Neural cell (in vitro differentiated cells): ENCODE data around the gene MARCHF9. TPM values are rescaled to one million over a fixed set of nuclear protein-coding genes. Genes with fewer than 3 reads are reported as not detected.
A peak's percentile ranks its signal among the peaks of the same experiment; 100 is the strongest.

Experiments used
- H2AFZ ChIP-seq: fragments of 200-600, 300-800 bp; sonication (generic), shearing (Covaris generic); 2 replicates; pipeline ENCODE4 v1.6.0; 2014; ENCODE audit warnings: low read depth, mild to moderate bottlenecking, antibody characterized with exemption, low read length, moderate library complexity
- H3F3A ChIP-seq: fragments of 200-600 bp; shearing (Covaris generic); 2 replicates; pipeline ENCODE4 v1.6.1; 2016; ENCODE audit warnings: mild to moderate bottlenecking, moderate library complexity, mixed read lengths, antibody characterized with exemption, low read length; ENCODE audit not compliant: insufficient read depth, poor library complexity, severe bottlenecking
- H3K27ac ChIP-seq: fragments of 200-600, 300-800 bp; sonication (generic), shearing (Covaris generic); 2 replicates; pipeline ENCODE4 v1.5.1; 2014; ENCODE audit warnings: mild to moderate bottlenecking, low read length, moderate library complexity
- H3K27me3 ChIP-seq: fragments of 300-800, 200-600 bp; sonication (generic), shearing (Covaris generic); 2 replicates; pipeline ENCODE4 v1.6.0; 2014; ENCODE audit warnings: mild to moderate bottlenecking, low read depth, low read length, moderate library complexity; ENCODE audit not compliant: insufficient read depth
- H3K36me3 ChIP-seq: fragments of 300-800, 200-600 bp; sonication (generic), shearing (Covaris generic); 2 replicates; pipeline ENCODE4 v1.5.1; 2014; ENCODE audit warnings: mild to moderate bottlenecking, antibody characterized with exemption, low read length, moderate library complexity; ENCODE audit not compliant: insufficient read depth
- H3K4me2 ChIP-seq: fragments of 300-800, 200-600 bp; sonication (generic), shearing (Covaris generic); 2 replicates; pipeline ENCODE4 v1.6.0; 2014; ENCODE audit warnings: mild to moderate bottlenecking, low read length
- H3K4me3 ChIP-seq: fragments of 300-800, 200-600 bp; sonication (generic), shearing (Covaris generic); 2 replicates; pipeline ENCODE4 v1.5.1; 2014; ENCODE audit warnings: mild to moderate bottlenecking, low read length, moderate library complexity
- H3K79me2 ChIP-seq: fragments of 200-600 bp; shearing (Covaris generic); replicated peaks from 2 replicates; pipeline ENCODE4 v1.6.0; 2014; ENCODE audit warnings: mild to moderate bottlenecking, low read length, moderate library complexity; ENCODE audit not compliant: insufficient read depth
- H3K9ac ChIP-seq: fragments of 300-800, 200-600 bp; sonication (generic), shearing (Covaris generic); 2 replicates; pipeline ENCODE4 v1.6.1; 2016; ENCODE audit warnings: mild to moderate bottlenecking, low read length, mixed read lengths
- H3K9me2 ChIP-seq: fragments of 200-600 bp; shearing (Covaris generic); 2 replicates; pipeline ENCODE4 v1.6.1; 2016; ENCODE audit warnings: mild to moderate bottlenecking, low read length, mixed read lengths; ENCODE audit not compliant: insufficient read depth
- H3K9me3 ChIP-seq: fragments of 200-600, 300-800 bp; sonication (generic), shearing (Covaris generic); 2 replicates; pipeline ENCODE4 v1.6.1; 2016; ENCODE audit warnings: mild to moderate bottlenecking, mixed run types, low read length, moderate library complexity, mixed read lengths
- H4K20me1 ChIP-seq: fragments of 200-600 bp; shearing (Covaris generic); 2 replicates; pipeline ENCODE4 v1.6.1; 2016; ENCODE audit warnings: mild to moderate bottlenecking, mixed run types; ENCODE audit not compliant: insufficient read depth
- EP300 ChIP-seq: fragments of 450-650 bp; conservative IDR thresholded peaks from 2 replicates; pipeline ENCODE4 v1.6.1; 2014; ENCODE audit warnings: antibody characterized with exemption, mild to moderate bottlenecking, moderate library complexity; ENCODE audit not compliant: poor library complexity, severe bottlenecking
- EZH2 ChIP-seq: fragments of 200-600, 300-800 bp; shearing (Covaris generic), sonication (generic); IDR thresholded peaks from 2 replicates; pipeline ENCODE4 v1.6.1; 2014; ENCODE audit warnings: antibody characterized with exemption, low read length, borderline replicate concordance, mild to moderate bottlenecking; ENCODE audit not compliant: insufficient read depth, poor library complexity, severe bottlenecking
- polyA plus RNA-seq: library from polyadenylated mRNA; depleted of rRNA; stranded (reverse); fragments of >200 nt; gene quantifications from 2 replicates; pipeline ENCODE4 v1.2.3, GENCODE V29; 2014
- TF ChIP-seq, protein P1 (sequence below): fragments of 450-650 bp; IDR thresholded peaks from 2 replicates; pipeline ENCODE4 v1.5.1; 2014; ENCODE audit warnings: antibody characterized with exemption, mild to moderate bottlenecking, moderate library complexity; ENCODE audit not compliant: poor library complexity, severe bottlenecking
- TF ChIP-seq, protein P2 (sequence below): IDR thresholded peaks from 2 replicates; pipeline ENCODE4 v1.6.1; 2012; ENCODE audit warnings: borderline replicate concordance

The MARCHF9 gene
- polyA plus RNA-seq, 1 donor from 2014 or later, result 34.5 TPM

DNA sequence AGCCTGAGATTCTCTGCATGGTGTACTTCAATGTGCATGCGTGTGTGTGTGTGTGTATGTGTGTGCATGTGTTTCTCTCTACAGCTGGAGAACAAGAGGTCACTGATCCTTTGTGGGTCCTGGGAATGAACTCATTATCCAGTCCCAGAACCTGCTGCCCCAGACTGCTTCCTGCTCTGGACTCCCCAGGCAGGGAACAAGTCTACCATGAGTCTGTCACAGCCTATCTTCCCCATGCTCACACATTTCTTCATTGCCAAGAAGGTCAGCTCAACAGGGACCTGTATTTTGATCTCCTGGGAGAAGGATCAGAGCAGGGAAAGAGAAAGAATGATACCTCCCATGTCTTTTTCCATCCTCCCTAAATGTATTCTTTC, 13.5 kb upstream of the MARCHF9 start:
- Histone ChIP-seq H3K9ac (peak overlapping the region; percentile 15), H3K36me3 (no peaks in the 10 kb centered on the region), H3K4me3 (peak overlapping the region; percentile 32), H3F3A (no peaks in the 10 kb centered on the region), H2AFZ (no peak overlapping the region), H4K20me1 (peaks cover 12% of the 10 kb centered on the region), H3K4me2 (no peak overlapping the region), H3K27ac (peak overlapping the region; percentile 47), H3K79me2 (no peaks in the 10 kb centered on the region), H3K27me3 (peaks cover 17% of the 10 kb centered on the region), H3K9me2 (no peaks in the 10 kb centered on the region), H3K9me3 (no peaks in the 10 kb centered on the region)
- peak; percentile 4 for TF ChIP-seq EP300
- TF ChIP-seq, protein P1, sequence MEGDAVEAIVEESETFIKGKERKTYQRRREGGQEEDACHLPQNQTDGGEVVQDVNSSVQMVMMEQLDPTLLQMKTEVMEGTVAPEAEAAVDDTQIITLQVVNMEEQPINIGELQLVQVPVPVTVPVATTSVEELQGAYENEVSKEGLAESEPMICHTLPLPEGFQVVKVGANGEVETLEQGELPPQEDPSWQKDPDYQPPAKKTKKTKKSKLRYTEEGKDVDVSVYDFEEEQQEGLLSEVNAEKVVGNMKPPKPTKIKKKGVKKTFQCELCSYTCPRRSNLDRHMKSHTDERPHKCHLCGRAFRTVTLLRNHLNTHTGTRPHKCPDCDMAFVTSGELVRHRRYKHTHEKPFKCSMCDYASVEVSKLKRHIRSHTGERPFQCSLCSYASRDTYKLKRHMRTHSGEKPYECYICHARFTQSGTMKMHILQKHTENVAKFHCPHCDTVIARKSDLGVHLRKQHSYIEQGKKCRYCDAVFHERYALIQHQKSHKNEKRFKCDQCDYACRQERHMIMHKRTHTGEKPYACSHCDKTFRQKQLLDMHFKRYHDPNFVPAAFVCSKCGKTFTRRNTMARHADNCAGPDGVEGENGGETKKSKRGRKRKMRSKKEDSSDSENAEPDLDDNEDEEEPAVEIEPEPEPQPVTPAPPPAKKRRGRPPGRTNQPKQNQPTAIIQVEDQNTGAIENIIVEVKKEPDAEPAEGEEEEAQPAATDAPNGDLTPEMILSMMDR, result no peak

DNA sequence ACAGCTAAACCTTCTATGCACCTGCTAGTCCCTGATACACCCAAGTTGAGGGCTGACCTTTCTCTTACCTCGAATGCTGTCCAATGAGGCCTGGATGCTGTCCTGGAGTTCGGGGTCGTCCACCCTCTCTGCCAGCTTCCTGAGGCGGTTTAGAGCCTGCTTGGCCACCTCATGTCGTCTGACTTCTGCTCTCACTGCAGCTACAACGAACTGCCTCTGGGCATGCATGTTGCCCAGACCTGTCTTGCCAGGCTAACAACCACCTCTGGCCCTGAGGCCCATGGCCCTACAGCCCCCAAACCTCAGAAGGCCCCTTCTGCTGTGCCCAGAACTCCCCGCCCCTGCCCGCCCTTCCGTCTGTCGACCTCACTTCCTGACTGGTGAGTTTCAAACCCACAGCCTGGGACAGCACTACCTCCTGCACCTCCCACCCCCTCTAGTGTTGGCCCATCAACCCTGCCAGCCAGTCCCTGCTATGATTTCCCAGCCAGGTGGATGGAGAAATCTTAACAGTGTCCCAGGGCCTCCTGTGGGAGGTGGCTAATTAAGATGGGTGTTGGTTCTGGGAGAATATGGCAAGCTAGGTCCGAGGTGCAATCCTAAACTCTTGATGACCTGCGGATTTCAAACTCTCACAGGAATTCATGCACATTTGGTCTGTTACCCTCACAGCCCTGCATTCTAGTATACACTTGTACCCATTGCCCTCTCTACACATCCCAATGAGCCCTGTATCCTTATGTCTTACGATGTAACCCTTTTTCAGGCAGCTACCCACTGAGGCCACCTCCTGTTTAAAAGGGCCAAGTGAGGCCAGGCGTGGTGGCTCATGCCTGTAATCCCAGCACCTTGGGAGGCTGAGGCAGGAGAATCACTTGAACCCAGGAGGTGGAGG, 12.8 kb upstream of the MARCHF9 start:
- Histone ChIP-seq H3K4me2 (no peak overlapping the region), H4K20me1 (peaks cover 5% of the 10 kb centered on the region), H3K9me3 (no peaks in the 10 kb centered on the region), H3K9me2 (no peaks in the 10 kb centered on the region), H2AFZ (no peak overlapping the region), H3F3A (no peaks in the 10 kb centered on the region), H3K79me2 (no peaks in the 10 kb centered on the region), H3K4me3 (no peak overlapping the region), H3K27ac (no peak overlapping the region), H3K36me3 (peaks cover 3% of the 10 kb centered on the region), H3K27me3 (peaks cover 10% of the 10 kb centered on the region), H3K9ac (no peak overlapping the region)
- TF ChIP-seq, protein P1, result no peak
- no peak for TF ChIP-seq EZH2

DNA sequence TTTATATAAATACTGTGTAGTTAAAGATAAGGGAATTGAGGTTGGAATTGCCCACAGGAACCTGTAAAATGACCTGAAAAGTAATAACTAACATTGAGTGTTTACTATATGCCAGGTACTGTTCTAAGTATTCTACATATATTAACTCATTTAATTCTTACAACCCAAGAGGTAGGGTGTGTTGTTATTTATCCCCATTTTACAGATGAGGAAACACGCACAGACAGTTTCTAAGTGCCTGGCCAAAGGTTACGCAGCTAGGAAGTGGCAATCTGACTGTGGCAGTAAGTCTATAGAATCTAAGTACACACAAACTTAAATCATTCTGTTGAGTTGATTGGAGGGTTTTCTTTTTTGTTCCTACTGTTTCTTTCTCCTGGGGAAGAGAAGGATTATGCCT, 11.1 kb upstream of the MARCHF9 start:
- no peak overlapping the region for H3K4me2 ChIP-seq
- H3K4me3 ChIP-seq, result peak overlapping the region; percentile 71
- H3K79me2 ChIP-seq, result no peaks in the 10 kb centered on the region
- no peak overlapping the region for H2AFZ ChIP-seq
- peak overlapping the region; percentile 94 for H3K27ac ChIP-seq
- no peaks in the 10 kb centered on the region for H3K9me3 ChIP-seq
- no peaks in the 10 kb centered on the region for H3F3A ChIP-seq
- H3K36me3 ChIP-seq, result peaks cover 7% of the 10 kb centered on the region
- H3K27me3 ChIP-seq, result no peaks in the 10 kb centered on the region
- no peaks in the 10 kb centered on the region for H3K9me2 ChIP-seq
- no peaks in the 10 kb centered on the region for H4K20me1 ChIP-seq
- peak overlapping the region; percentile 87 for H3K9ac ChIP-seq
- TF ChIP-seq, protein P2, sequence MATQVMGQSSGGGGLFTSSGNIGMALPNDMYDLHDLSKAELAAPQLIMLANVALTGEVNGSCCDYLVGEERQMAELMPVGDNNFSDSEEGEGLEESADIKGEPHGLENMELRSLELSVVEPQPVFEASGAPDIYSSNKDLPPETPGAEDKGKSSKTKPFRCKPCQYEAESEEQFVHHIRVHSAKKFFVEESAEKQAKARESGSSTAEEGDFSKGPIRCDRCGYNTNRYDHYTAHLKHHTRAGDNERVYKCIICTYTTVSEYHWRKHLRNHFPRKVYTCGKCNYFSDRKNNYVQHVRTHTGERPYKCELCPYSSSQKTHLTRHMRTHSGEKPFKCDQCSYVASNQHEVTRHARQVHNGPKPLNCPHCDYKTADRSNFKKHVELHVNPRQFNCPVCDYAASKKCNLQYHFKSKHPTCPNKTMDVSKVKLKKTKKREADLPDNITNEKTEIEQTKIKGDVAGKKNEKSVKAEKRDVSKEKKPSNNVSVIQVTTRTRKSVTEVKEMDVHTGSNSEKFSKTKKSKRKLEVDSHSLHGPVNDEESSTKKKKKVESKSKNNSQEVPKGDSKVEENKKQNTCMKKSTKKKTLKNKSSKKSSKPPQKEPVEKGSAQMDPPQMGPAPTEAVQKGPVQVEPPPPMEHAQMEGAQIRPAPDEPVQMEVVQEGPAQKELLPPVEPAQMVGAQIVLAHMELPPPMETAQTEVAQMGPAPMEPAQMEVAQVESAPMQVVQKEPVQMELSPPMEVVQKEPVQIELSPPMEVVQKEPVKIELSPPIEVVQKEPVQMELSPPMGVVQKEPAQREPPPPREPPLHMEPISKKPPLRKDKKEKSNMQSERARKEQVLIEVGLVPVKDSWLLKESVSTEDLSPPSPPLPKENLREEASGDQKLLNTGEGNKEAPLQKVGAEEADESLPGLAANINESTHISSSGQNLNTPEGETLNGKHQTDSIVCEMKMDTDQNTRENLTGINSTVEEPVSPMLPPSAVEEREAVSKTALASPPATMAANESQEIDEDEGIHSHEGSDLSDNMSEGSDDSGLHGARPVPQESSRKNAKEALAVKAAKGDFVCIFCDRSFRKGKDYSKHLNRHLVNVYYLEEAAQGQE, result no peak
